ENCODE results near the gene MACROD2.

MACROD2 gene

DNA sequence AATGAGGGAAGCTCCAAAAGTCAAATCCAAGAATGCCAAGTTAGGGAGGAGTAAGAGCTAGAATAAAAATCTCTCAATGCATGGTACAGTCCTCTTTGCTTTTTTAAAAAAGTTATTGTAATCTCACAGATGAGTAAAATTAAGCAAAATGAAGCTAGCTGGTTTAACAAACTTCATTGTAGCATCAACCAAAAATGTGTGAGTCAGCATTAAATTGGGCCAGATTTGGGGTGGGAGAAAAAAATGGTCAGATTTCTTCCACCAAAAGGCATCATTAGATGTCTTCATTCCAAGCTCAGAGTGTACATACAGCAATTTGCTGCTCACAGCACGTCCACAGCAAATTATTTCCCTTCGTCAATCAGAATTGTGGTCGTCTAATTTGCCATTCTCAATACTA is 783.6 kb downstream of the MACROD2 start:
- DNase-seq (ENCODE audit: insufficient read length, low spot score) (no peak), FAIRE-seq (no peak)

DNA sequence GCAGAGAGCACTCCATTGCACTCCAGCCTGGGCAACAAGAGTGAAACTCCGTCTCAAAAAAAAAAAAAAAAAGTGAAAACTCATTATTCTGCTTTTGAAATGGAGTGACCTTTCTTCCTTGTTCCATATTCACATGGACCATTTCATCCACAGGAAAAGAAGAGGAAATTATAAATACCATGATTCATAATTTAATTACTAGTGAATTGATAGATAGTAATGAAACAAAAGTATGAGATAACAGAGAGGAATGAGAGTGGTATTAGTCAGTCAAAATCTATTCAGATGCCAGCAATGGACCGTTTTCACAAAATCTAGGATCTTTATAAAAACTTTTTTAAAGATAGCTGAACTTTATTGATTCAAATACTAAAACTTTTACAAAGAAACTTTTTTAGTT is 785.2 kb downstream of the MACROD2 start:
- FAIRE-seq, result no peak
- no peak for DNase-seq (ENCODE audit: insufficient read length, low spot score)

DNA sequence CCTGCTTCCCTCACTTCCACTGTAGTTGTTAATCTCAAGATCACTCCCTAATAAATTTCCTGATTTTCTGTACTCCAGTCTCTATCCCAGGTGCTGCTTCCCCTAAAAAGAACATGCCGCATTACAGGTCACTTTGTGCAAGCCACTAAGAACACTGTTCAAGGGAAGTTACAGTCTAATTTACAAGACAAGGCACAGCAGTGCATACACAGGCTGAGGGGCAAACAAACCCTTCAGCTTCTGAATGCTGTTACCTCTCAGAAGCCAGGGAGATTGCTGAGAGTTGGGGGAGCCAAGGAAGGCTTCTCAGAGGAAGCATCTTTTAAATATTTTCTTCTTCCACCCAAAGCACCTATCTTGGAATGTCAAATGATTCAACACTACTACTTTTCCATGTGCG is 787.4 kb downstream of the MACROD2 start:
- DNase-seq (ENCODE audit: insufficient read length, low spot score) (no peak), FAIRE-seq (no peak)

DNA sequence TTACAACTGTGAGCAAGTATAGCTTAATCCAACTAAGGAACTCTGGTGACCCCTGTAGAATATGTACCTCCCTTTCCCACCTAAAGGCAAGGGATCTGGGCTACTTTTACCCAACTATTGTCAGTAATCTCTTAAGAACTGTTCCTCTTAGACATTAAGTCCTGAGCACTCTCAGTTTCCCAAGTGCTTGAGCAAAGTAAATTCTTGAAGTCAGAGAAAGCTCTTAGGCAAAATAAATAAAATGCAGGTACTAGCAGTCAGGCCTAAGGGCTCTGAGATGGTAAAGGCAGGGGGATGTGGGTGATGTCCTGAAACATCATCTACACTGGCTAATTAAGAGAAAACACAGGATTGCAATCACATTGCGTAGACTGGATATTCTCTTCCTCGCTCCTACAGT is 788.5 kb downstream of the MACROD2 start:
- FAIRE-seq (no peak), DNase-seq (ENCODE audit: insufficient read length, low spot score) (no peak)

DNA sequence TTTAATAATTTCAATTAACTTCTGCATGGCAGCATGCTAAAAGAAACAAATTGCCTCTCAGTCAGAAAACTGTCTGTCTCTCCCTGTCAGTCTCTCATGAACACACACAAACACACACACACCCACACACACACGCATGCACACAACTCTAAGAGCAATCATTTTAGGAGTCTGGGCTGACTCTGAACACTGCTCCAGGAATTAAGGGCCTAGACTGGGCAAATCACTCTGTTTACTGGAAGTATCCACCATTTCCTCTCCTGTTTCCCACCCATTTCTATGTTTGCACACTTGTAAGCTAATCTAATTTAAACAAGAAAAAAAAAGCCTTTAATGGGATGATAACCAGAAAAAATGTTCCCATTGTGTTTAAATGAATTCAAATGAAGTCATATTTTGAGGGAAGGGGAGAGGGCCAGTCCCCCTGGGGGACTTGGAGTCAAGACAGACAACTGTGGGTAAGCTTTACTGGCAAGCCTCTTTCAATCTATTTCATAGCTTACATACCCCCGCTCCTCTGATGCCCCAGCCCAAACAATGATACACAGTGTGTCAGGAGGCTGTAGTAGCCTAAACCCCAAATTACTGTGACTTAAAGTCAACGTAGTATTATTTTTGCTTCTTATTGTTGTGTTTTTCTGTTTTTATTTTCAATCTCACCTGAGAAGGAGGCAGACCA is 789.9 kb downstream of the MACROD2 start:
- FAIRE-seq (no peak), DNase-seq (ENCODE audit: insufficient read length, low spot score) (no peak)

DNA sequence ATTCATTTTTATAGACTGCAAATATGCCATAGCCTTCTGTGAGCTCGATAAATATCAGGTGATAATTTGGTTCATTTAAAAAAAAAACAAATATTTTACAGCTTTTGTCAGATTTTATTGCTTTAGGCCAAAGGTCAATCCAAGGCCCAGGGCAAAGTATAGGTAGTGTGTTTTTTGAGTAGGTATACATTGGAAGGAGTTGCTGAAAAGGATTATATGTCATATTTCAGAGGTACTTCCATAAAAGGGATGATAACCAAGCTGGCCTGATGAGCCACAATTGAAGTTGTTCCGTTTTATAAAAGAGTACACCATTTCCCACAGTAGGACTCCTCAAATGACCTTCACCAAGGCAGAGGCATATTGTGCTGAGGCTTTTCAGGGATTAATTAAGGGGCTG is 794.9 kb downstream of the MACROD2 start:
- DNase-seq (ENCODE audit: insufficient read length, low spot score) (no peak), FAIRE-seq (no peak)

DNA sequence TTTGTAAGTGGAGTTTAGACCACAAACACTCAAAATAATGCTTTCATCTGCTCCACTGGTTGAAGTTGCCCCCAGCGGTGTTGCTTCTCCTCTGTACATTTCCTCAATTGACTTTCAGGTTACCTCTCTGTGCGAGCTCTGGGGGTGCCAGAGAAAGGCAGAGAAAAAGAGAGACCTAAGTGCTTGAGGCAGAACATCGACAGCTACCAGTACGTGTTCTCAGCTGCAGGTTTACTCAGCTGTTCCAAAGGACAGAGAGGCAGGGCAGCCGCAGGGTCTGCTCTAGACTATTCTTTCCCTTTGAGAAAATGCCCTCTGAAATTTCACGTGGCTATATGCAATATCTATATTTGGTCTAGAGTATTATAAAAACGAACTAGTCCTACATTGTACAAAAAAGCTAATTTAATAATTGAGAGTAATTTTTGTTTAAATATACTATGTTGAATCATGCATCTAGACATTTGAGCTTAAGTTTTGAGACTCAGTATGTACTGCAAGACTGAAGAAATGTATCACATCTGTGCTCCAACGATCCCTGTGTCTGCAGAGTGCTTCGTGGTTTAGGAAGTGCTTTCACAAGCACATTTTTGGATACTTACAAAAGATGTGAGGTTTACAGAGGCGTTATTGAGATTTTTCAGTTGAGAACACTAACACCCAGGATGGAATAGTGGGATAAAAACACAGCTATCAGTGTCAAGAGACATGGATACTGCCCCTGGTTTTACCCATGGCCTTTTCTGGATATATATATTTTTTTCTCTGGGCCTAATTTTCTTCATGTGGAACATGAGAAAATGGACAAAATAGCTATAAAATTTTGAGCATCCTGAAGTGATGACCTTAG is 795.7 kb downstream of the MACROD2 start:
- FAIRE-seq, result no peak
- DNase-seq (ENCODE audit: insufficient read length, low spot score), result no peak

DNA sequence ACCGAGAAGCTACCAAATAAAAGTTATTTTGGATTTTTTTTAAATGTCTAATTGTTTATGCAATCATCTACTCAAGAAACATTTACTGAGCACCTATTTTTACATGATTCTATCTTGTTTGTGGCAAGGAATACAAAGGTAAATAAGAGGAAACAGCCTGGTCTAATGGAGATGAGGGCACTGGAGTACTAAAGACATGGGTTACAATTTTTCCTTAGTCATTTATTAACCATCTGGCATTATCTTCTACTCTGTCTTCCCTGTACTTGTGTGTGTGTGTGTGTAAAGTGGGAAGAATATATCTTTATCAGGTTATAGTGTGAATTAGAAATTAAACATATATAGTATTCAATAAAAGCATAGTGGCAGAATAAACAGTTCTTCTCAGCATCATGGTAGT is 797.6 kb downstream of the MACROD2 start:
- DNase-seq (ENCODE audit: insufficient read length, low spot score) (no peak), FAIRE-seq (no peak)

DNA sequence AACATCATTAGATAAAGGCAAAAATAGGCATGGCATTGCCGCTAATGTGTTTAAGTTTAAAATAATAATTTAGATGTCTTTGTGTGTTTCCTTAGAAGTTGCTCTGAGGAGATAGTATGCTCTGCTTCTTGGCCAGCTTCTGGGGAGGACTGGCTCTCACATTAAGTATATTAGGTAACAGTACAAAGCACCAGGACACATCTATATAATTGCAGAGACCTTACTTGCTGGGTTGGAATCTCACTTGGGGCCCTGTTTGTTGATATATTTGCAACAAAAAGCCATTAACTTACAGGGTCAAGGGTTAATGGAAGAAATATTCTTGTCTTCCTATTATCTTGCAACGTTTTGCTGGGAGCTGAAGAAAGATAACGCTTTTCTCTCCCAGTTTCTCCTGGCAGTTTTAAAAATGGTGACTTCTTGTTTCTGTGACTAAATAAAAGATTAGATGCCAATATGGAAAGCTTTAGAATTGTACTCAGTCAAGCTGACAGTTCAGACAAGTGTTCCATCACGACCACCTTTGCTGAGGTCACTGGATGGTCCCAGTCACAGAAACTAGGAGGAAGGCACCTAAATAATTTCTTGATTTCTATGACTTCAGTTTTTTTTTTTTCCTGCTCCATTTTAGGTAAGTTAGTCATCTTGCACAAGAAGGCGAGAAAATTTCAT is 804.4 kb downstream of the MACROD2 start:
- no peak for FAIRE-seq
- DNase-seq (ENCODE audit: insufficient read length, low spot score), result no peak

DNA sequence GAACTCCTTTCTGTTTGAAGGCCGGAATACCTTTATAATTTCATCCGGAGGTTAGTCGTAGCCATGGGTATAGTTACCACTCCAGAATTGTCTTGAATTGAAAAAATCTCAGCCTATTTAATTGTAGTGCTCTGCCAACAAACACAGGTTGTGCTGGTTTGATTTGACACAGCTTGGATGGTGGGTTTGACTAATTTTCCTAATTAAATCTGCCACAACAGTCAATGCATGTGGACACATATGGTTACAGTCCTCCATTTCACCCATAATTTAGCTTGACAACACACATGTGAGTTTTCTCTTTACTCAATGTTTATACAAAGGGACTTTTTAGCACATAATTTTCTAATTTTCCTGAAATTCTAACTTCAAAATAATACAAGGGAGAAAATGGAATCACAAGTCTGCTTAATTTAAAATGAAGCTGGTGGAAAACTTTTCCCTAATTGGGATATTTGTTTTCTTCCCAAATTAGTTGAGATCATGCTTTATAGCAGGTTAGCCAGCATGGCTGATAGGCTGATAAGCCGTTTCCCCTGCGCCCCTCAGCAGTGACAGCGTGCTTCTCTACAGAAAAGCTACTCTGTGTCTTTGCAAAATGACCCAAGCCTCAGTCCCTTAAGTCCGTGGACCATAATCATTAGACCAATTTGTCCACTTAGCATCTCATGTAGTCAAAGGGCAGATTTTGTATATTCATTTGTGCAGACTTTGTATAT is 805.5 kb downstream of the MACROD2 start:
- DNase-seq (ENCODE audit: insufficient read length, low spot score) (no peak), FAIRE-seq (no peak)

DNA sequence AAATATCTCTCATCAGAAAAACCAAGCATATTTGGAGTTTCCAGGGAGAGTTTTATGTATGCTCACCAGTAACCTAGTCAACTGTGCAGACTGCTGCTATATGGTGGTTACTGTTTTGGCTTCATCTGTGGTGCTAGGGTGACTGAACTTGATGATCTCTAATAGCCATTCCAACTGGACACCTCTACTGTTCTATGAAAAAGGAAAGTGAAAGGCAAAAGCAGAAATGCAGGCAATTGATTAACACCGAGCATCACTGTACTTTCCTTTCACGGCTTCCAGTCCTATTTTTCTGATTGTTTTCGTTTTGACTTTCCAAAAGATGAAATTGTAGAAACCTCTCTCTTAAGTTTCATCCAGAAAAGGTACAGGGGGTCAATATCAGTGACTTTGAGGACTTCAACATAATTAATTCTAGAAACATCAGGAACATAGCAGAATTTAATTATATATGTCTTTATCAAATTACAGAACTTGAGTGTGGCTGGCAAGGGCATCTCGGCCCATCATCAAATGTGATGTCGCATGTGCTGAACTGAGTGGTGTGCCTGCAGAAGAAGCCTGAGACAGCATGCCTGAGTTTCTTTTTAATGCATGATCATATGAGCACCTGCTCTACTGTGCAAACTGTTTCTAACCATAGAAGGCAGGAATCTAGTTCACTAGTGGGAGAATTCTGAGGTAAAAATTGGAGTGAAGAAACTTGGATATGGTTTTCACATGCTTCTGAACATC is 806.4 kb downstream of the MACROD2 start:
- no peak for DNase-seq (ENCODE audit: insufficient read length, low spot score)
- FAIRE-seq, result no peak

DNA sequence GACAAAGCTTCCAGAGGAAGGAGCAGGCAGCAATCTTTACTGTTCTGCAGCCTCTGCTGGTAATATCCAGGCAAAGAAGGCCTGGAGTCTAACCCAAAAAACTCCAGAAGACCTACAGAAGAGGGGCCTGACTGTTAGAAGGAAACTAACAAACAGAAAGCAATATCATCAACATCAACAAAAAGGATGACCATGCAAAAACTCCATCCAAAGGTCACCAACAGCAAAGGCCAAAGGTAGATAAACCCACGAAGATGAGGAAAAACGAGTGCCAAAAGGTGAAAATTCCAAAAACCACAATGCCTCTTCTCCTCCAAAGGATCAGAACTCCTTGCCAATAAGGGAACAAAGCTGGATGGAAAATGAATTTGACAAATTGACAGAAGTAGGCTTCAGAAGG is 811.9 kb downstream of the MACROD2 start:
- FAIRE-seq (no peak), DNase-seq (ENCODE audit: insufficient read length, low spot score) (no peak)

DNA sequence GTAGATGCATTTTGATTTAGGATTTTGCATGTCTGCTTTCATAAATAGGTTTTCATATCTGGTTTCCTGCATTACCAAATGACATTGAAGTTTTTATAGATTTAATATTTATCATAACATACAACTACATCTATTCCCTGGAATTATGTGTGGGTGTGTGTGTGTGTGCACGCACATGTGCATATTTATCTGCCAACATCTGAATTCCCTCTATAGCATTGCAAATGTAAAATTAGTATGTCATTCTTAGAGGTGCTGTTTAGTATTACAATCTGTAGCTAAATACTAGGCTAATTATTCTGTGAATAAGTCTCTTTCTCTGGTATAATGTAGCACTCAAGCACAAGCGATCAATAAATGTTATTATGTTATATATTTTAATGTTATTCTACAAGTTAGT is 820.0 kb downstream of the MACROD2 start:
- DNase-seq (ENCODE audit: insufficient read length, low spot score) (no peak), FAIRE-seq (no peak)

DNA sequence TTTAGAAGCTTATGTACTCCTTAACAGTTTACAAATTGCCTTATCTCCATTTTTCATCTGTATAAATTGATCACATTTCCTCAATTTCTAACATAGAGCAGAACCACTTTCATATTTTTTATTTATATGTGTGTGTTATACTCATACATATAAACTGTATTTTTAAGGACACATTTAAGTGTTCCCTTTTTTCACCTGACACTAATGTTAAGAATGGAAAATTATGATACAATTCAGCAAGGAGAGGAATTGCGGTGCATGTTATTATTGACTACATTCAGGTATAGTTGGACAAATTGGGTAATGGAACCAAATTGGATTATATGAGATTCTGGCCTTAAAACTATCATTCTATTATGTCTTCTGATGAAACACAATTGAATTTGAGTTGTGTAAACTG is 821.2 kb downstream of the MACROD2 start:
- DNase-seq (ENCODE audit: insufficient read length, low spot score), result no peak
- no peak for FAIRE-seq

DNA sequence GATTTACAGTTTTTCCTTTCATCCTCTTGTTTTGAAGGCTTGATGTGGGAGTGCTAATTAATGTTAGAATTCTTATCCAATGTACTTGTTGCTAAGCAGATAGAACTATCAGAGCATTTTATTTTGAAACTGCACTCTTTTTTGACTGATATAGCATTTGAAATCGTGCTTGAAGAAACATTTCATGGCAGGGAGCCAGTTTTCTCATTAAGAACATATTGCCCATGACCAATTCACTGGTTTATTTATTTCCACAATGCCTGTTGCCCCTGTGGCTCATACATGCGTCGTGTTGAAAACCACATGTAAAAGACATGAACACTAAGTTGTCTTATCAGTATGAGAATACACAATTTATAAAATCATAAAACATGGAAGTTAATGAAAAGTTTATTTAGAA is 821.8 kb downstream of the MACROD2 start:
- DNase-seq (ENCODE audit: insufficient read length, low spot score), result no peak
- no peak for FAIRE-seq

DNA sequence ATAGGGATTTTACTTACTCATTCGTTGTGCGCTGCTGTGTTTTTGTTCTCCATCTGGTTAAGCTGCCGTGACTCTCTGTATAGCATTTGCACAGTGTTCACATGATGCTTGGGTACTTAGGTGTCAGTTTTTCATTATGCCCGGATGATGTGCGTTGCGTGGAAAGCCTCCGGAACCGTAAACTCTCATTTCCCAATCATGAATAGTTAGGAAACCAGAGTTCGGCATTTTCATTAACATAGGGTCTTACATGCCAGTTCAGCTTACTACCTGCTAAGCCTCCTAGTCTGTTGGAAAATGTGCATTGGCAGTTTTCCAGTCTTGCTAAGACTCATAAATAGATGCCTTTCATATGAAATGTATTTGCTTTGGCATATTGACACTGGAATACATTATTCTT is 825.5 kb downstream of the MACROD2 start:
- no peak for DNase-seq (ENCODE audit: insufficient read length, low spot score)

DNA sequence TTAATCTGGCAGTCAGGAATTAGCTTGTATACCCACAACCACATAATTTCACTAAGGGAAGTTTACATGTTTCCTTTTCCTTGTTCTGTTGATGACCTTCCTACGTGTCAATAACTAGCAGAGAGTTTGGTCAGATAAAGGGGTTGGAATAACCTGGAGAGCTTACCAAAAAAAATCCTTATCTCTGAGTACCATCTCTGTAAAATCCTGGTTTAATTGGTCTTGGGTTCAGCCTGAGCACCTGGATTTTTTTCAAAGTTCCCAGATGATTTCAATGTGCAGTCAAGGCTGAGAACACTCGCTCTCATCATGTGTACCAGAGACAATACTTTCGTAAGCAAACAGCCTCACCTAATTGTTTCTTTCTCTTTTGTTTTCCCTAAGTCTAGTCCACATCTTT is 825.9 kb downstream of the MACROD2 start:
- DNase-seq (ENCODE audit: insufficient read length, low spot score) (no peak), FAIRE-seq (no peak)

More for the DNA sequence above, 825.5 kb downstream of the MACROD2 start:
- FAIRE-seq, result no peak

DNA sequence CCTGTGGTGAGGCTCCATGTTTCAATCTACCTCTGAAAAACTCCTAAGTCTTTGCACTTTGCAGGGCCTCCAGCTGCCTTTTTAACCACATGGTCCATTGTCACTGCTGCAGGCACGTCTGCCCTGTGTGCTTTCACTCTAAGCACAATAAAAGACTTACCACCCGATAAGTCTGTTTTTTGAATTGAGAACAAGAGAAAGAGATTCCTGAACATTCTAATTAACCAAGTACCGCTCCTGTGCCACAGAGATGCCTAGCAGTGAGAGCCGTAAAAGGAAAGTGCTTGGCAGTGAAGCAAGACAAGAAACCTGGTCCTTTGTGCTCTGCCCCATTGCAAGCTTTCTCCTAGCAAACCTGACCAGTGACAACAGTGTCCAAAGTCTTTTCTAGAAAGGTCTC is 829.7 kb downstream of the MACROD2 start:
- DNase-seq (ENCODE audit: insufficient read length, low spot score) (no peak), FAIRE-seq (no peak)

DNA sequence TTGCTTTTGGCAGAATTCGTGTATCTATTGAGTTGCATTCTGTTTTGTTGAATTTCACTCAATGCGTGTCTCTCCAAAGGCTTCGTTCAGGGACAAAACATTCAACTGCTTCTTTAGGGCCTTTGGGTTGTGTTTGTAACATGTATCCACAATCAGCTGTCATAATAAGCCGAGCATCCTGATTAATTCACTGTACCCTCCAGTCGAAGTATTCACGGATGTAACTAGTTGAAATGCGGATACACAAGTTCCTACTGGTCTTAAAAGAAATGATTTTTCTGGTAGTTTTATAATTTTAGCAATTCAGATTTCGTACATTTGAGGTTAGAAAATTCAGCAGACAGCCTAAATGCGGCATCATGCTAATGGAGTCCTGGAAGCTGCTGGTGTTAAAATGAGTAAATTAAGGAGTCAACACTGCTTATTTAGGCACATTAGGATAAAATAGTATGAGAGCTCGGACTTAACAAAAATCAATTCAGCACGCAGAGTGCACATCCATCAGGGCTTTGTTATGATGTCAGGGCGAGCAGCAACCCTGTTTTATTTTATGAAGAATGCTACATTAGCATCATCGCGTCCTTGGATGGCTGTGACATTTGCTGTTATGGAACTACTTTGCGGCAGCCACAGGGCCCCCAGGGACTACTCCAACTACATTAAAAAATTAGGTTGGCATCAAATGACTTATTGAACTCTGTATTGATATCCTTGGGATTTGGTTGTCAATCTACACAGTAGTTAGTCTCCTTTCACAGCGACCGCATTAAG is 831.4 kb downstream of the MACROD2 start:
- no peak for FAIRE-seq

DNA sequence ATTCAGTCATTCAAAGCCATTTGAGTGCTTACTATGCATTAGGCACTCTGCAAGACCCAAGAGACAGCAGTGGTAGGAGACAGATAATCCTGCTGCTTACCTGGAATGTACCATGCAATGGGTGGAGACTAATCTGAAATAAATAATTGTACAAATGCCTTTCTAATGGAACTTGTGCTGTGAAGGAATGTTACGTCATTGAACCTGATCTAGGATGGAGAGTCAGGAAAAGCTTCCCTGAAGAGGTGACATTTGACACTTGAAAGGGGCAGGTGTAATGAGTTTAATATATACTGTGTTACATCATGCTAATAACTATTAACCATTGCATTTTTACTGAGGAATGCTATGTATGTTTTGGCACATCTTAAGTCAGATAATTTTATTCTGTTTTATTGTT is 833.1 kb downstream of the MACROD2 start:
- no peak for FAIRE-seq
- DNase-seq (ENCODE audit: insufficient read length, low spot score), result no peak

More for the DNA sequence above, 831.4 kb downstream of the MACROD2 start:
- DNase-seq (ENCODE audit: insufficient read length, low spot score), result no peak

All from GM19239 (cell line).